Activated T-helper 1 cell treated with anti-CD3 and anti-CD28 coated beads, Interleukin-2, amount 50 U/mL, for 16 hours (primary cell): ENCODE measurements around the gene CYTH1.

Experiments
- DNase-seq, 2 donors: peaks; one replicate each; pipeline ENCODE4 v3.0.0-alpha.2; 2020; ENCODE audit warnings: low read depth in 1 of 2, low spot score in 1 of 2

The CYTH1 gene

DNA sequence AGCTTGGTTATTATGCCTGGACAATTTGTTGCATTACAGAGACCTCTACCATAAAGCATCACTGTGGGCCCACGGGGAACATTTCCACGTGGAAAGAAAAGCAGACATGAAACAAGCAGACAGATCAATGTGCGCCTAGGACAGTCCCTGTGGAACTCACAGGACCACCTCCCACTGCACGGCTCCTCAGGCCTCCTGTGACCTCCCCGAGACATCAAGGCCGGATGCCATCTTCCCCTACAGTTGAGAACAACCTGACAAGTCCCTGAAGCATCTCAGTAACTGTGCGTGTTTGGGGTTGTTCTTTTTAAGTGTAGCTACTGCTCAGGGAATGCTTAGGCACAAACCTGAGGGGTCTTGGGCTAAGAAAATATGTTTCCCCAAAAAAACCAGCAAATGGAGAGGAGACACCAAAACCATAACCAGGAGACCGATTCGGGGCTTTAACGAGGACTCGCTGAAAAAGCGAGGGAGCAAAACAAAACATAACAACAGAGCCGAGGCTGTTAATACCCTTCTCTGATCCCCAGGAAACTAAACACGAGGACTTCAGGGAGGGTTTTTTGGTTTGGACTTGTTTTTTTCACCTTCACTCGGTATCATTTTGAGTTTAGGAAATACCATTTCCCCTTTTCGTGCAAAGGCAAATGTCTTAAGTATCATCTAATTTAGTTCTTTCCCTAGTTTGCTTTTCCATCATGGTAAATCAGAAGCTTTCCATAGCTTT lies 87.1 kb downstream of the CYTH1 start:
- no peak for DNase-seq

DNA sequence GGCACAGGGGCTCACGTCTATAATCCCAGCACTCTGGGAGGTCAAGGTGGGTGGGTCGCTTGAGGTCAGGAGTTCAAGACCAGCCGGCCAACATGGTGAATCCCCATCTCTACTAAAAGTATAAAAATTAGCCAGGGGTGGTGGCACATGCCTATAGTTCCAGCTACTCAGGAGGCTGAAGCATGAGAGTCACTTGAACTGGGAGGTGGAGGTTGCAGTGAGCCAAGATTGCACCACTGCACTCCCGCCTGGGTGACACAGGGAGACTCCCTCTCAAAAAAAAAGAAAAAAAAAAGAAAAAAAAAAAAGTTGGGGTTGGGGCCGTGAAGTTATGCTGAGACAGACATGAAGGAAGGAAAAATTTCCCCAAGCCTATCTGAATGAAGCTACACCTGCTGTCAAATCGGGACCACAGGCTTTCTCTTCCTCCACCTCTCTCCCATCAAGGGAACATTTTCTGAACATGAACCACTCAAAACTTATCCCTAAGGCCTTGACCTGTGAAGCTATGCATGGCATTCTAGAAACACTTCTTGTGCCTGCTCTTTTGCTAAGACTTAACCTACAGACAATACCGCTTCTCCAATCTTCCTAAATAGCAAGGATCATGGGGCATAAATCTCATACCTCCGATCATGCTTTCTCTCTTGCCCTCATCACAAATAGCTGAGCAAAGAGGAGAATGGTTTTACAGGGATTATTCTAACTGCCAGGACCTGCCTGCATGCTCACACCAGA lies 88.6 kb downstream of the CYTH1 start:
- no peak for DNase-seq

DNA sequence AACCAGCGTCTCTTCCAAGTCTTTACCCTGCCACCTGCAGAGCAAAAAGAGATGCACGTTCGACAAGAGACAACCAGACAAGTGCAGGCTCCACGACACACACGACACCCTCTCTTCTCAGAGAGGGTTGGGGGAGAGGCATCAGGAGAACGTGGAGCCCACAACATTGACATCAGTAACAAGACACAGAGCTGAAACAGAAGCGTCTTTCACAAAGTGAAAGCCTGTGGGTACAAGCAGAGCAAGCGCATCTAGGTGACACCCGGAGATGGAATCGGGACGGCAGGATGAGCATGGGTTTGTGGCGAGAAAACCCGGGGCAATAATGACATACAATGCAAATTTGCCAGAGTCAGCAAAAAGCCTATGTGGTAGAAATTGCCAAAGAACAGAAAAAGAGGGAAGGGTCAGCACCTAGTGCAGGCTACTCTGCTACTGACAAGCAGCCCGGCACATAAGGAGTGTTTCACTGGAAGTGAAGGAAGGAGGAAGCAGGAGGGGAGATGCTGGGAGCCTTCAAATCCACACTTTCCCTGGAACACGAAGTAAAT lies 89.5 kb downstream of the CYTH1 start:
- DNase-seq: no peak

DNA sequence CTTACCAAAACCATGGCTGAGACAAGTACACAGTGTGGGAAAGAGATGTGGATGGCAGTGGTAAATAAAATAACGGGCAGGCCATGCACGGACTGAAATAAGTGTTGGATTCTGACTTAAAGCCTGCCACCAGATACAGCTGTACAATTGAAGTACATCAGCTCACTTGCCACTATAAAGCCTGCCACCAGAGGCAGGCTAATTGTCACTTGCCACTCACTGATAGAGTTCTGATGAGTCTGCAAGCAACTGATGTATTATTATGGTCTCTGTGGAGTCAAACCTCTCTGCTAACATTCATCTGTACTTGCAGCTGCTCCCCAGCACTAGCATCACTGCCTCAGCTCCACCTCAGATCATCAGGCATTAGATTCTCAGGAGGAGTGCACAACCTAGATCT lies 93.0 kb downstream of the CYTH1 start:
- DNase-seq: no peak

DNA sequence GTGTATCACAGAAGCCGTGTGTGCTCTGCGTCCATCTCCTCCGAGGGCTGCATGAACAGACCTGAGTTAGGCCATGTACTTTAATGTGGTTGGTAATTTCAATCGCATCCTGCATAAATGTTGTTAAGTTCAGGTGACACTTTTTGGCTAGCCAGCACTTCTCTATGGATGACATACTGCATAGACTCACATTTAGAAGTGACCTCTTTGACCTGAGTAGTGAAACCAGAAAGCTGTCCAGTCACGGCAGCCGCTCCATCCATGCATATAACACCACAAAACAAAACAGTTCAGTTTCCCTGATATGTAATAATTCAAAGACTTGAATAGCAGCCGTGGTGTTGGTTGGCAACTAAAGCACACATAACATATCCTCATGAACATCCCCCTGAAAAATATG lies 94.1 kb downstream of the CYTH1 start:
- DNase-seq: no peak

DNA sequence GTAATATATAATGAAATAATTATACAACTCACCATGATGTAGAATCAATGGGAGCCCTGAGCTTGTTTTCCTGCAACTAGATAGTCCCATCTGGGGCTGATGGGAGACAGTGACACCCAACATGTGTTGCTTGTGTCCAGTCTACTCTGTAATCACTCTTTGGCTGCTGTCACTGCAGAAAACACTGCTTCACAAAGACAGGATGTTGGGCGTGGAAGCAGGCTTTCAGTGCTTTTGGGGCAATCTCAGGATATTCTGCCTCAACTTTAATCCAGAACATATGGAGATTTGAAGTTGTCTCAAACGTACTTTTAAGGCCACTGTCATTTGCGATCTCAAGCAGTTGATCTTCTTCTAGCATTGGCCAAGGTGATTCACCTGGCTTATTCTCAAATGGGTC lies 94.9 kb downstream of the CYTH1 start:
- no peak for DNase-seq

DNA sequence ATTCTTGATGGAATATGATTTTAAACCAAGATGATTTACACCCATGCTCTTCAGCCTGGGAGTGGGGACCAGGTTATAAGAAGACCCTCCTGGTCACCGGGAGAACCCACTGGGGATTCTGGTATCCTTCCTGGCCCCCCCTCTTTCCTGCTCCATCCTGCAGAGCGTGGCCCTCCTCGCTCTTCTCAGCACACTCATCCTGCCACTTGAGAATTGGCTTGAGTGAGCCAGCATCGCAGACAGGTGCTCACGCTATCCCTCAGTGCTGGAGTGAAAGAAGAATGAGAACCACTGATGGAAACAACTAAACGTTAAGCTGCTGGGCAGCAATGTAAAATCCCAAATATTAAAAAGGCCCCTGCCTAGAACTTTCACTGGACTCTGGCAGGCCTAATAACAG lies 98.0 kb downstream of the CYTH1 start:
- no peak for DNase-seq

DNA sequence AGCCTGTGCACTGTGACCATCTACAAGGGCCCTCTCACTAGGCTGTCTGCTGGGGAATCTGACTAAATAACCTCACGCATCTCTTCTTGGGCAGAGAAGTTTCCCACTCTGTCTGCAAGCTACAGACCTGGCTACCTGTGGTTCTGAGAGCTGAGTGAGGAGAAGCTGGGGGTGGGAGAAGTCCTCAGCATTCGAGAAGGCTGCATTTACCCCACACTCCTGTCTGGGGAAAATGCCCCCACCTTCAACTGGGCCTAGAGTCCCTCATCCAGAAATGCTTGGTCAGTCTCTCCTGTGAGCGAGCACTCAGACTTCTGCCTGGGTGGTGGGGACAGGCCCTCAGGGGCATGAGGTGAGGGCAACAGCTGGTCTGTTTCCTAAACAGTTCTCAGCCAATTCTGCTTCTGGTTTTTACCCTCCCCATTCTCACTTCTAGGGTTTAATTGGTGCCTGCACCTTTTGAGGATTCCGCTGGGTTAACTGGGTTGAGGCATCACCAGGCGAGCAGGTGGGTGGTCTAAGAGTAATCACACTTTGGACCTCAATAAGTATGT lies 98.6 kb downstream of the CYTH1 start:
- DNase-seq: no peak

DNA sequence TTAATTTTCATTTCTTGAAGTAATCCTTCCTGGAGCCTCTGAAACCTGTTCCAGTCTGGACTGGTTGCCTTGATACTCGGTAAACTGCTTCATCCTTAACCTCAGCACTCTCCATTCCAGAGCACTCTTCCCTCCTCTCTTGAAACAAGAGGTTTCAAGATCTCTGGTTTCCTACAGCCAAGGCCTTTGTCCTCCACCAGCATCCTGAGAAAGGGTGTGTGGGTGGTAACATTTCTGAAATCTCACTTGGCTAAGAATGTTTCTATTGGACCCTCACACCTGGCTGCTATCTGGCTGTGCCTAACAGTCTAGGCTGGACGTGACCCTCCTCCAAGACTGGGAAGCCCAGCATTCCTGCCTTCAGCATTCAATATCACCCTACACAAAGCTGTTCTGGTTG lies 99.7 kb downstream of the CYTH1 start:
- DNase-seq: no peak

DNA sequence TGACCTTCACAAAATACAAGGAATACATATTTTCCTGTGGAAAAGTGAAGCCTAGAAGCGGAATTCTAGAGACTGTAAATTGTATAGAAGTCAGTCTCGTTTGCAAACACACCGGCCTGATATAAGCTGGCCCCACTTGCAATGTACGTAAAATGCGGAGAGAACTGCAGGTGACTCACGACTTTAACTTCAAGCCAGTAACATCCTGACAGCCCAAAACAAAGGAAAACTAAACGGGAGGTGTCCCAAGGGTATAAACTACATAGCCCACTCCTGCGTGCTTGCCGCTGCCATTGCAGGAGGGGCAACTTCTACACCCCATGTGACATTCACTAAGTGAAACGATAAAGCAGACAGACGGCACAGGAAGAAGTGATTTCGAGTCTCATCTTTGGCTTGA lies 101.6 kb downstream of the CYTH1 start:
- DNase-seq: no peak

DNA sequence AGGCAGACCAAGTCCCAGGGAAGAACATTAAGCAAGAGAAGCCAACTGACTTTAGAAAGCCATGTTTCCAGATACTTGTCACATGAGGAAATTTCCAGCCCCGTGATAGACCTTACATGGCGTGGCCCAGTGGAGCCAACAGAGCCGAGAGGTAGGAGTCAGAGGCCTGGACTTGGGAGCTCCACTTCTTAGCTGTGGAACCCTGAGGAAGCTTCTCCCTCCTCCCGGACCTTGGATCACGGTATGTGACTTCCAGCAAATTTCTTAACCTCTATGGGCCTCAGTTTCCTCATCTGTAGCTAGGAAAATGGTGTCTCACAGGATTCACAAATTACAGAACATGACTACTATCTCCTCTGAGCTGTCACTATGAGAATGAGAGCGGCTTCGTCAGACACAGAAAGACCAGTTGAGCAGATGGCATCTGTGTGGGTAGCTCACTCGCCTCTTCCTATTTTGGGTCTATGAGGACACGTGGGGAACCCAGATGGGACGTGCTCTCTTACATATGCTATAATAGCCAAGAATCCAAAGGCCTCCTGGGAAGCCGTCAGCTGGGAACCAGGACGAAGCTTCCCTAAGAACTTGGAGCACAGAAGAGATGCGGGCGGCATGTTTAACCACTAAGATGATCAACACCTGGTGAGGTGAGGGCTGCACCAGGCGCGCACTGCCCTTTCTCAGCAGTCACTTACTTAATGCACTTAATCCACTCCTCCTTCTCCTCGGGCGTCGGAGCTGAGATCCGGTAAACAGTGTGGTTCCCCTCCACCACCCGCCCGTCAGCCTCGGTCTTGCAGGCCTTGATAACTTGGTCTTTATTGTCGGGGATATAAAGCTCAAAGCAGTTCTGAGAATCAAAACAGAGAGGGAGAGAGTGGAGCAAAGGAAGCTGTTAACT lies 102.3 kb downstream of the CYTH1 start:
- DNase-seq: no peak

DNA sequence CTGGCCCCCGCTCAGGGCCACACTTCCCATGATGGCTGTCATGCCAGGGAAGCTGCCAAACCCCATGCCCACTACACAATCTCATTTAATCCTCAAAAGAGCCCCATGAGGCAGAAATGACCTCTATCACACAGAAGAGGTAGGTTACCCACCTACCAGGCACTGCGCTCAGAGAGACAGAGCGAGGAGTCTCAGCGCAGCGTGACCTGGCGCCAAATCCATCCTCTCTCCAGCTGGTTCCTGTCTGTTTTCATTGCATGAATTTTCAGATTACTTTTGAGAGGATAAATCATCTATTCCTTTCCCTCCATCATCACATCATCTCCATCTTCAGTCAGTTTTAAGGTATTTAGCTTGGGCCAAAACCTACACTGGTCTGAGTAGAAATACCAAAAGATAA lies 103.4 kb downstream of the CYTH1 start:
- DNase-seq: no peak

DNA sequence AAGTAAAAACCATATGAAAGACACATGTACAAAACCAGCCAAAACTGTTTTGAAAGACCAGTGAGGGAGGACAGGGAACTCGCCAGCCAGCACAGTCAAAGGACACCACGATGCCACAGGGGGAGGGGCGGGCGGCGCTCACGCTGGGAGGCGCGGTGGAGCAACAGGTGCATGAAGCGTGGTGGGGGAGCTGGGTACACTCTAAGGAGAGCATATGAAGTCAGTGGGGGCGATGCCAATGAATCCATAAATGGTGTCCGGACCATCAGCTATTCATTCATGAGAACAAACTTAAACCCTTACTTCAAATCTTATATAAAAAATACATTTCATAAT lies 103.9 kb downstream of the CYTH1 start:
- DNase-seq: no peak

DNA sequence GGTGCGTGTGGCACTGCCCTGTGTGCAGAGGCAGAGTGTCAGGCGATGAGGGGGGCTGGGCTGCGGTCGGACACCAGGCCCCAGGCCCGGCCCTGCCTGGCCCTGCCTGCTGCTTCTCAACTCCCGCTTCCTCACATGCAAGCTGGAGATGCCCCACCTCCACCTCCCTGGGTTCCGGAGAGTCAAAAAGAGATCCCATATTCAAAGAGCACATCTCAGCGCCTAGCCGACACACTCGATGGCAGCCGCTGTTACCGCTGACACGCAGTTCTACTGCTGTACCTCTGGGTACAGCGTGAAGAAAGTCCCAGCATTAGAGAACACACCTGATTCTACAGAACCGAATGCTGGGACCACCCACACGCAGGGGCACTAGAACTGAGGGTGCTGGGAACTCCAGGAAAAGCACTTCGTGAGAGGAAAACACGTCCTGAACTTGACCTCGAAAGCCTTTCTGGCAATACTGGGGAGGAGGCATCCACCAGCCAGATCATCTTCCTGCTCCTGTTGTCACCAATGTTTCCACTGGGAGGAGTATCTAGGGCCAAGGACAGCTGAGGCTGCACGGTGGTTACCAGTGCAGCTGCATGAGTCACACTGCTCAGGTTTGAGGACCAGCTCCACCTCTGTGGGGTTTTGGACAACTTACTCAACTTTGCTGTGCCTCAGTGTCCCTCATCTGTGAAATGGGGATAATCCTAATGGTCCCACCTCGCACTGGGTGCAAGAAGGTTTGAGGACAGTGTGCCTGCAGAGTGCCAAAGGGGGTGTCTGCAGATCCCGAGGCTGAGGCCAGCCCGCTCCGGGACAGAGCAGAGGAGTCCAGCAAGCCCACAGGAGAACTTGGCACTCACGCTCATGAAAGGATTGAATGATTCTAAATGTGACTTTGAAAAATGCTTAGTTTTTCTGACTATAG lies 104.5 kb downstream of the CYTH1 start:
- no peak for DNase-seq

DNA sequence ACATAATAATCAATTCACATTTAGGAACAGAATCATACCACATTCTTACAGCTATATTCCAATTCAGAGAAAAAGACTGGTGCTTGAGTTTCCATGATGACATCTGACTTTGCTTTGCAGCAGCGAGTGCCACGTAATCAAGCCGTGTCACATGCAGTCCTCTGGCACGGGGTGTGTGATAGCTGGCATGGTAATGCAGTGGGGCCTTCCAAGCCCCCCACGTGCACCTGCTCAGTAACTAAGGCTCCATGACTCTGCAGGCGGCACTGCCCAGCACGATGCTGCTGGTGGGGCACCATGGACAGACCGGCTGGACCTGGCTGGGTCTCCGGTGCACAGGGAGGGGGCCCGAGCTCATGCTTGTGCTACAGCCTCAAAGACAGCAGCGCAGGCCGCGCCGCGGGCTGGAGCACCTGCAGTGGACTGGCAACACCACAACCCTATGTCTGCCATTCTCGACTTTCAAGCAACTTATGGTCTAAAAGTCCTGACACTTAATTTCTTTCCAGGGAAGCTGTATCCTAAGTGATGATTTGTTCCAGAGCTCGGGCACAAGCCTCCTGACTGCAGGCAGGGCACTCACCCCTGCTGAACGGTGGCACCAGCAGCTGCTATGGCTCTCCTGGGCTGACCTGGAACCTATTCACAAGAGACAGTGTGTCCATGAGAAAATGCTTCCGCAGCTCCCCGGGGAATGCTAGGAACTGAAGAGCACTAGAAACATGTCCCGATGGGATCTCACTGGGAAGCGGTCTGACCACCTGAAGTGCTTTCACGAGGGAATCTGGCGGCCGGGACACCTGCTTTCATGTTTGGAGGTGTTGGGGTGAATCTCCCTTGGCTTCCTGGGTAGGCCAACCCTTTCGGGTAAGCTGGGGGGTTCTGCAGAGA lies 105.4 kb downstream of the CYTH1 start:
- DNase-seq: no peak

DNA sequence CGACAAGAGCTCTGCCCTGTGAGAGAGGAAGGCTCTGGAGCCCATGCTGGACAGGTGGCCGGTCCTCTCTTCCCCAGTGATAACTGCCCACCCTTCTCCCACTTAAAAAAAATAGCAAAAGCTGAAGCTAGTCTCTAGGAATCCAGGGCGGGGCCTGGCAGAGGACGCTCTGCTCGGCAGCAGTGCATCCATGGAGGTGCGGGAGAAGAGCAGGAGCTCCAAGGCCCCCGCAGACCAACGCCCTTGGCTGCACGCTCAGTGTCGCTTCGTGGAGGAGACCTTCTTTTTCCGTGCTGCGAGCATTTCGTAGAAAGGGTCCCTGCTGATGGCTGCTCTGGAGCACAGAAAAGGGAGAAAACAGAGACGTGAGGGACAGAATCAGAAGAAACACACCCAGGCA lies 106.2 kb downstream of the CYTH1 start:
- DNase-seq: no peak

DNA sequence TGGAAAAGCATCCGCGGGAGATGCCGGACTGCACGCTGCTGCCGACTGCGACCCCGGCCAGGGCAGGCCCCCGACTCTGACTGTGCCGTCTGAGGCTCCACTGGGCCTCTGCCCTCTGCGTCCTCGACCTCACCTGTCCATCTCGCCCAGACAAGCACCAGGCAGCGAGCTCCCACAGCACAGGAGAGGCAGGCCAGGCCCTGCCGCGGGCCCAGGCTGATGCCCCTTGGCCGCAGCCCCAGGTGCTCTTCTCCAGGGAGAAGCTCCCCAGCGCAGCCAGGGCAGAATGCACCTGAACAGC lies 106.8 kb downstream of the CYTH1 start:
- no peak for DNase-seq

DNA sequence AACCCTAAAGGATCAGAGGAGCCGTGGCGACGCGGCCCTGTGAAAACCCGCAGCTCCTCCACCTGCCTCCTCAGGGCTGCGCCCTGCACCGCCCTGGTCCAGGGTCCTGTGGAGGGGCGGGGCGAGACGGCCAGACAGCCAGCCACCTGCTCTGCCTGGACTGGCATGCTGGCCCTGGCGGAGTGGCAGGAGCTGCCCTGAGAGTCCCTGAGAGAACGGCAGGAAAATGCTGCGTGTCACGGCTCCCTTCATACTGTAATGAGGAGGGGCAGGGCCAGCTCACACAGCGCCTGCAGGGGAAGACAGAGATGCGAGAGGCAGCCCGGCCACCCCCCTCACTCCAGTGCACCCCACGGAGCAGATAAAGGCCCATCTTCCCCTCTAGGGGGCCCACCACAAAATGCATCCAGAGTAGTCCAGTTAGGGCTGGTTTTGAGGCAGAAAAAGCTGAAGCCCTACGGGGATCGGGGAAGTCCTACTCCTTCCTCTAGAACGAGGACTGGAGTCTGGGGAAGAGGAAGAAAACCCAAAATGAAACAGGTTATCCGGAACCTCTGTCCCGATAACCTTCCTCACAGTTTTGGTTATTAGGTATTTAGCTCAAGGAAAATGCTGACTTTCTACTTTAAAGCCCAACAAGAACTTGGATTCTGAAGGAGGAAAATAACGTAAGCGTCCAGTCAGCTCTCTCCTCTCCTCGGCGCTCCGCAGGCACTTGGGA lies 107.3 kb downstream of the CYTH1 start:
- no peak for DNase-seq

DNA sequence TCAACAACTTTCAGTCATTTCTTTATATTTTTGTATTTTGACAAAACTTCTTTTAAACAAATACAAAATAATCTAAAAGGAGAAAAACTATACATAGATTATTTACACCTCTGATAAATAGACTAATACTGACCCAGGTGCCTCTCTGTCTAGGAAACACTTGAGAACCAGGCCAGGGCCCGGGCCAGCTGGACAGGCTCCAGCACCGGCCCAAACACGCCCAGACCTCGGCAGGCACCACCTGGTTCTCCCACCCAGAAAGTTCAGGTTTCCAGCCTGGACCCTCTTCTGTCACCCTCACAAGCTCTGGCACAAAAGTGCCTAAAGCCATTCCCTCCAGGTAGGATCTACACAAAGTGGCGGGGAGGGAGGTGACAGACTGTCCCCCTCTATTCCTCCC lies 107.9 kb downstream of the CYTH1 start:
- no peak for DNase-seq
